Measurements from ENCODE around the gene RNF150. TPM values are rescaled to one million over a fixed set of nuclear protein-coding genes. Genes with fewer than 3 reads are reported as not detected.

Gene RNF150
- total RNA-seq, 1 experiment from 2014 or later = 1.3 TPM

- Histone ChIP-seq H3K4me3 (ENCODE audit: low read depth in 2 of 2, low read length in 2 of 2) (no peak overlapping the region), H3K27ac (ENCODE audit: low read length) (no peak overlapping the region), H3K4me1 (ENCODE audit: control insufficient read depth, insufficient read depth, low read length) (no peaks in the 10 kb centered on the region), H3K36me3 (ENCODE audit: control insufficient read depth, insufficient read depth, low read length) (no peaks in the 10 kb centered on the region), H3K27me3 (ENCODE audit: control insufficient read depth, insufficient read depth, low read length) (no peaks in the 10 kb centered on the region), H3K9me3 (ENCODE audit: control insufficient read depth, insufficient read depth, low read depth, low read length) (no peaks in the 10 kb centered on the region)
- in situ Hi-C loops (cut with HindIII; ENCODE audit: low pct_unique_long_range_greater_than_20kb, low sequenced_read_pairs) = no loop called here
- POLR2A ChIA-PET = no interaction called here
- DNase-seq (ENCODE audit: low read depth, low spot score) (no peak), ATAC-seq (no peak)
- CTCF ChIA-PET = no interaction called here
- no TSS peak for BruUV-seq (replicated peaks)
- intact Hi-C loops (cut with micrococcal nuclease; ENCODE audit: unreplicated experiment) = no loop called here
- no peak for TF ChIP-seq REST (IDR thresholded peaks at IDR 0.05; ENCODE audit: insufficient read depth in 1 of 2, low read depth in 2 of 2, low read length in 1 of 2)
- TF ChIP-seq SIN3A (IDR thresholded peaks at IDR 0.05; ENCODE audit: borderline replicate concordance, insufficient read depth, low read depth, low read length) = no peak
- no peak for TF ChIP-seq POLR2AphosphoS5 (IDR thresholded peaks at IDR 0.05; ENCODE audit: low read depth, low read length)
- no peak for TF ChIP-seq TCF7L2 (IDR thresholded peaks at IDR 0.05; ENCODE audit: low read depth, low read length)
- TF ChIP-seq CTCF (IDR thresholded peaks at IDR 0.05) = no peak
Measured at GRCh38 chr4:141065872-141066271, 67.4 kb downstream of the RNF150 start.

GRCh38 chr4:141062651-141063050, 70.6 kb downstream of the RNF150 start:
- Histone ChIP-seq H3K27me3 (ENCODE audit: control insufficient read depth, insufficient read depth, low read length) (no peaks in the 10 kb centered on the region), H3K9me3 (ENCODE audit: control insufficient read depth, insufficient read depth, low read depth, low read length) (no peaks in the 10 kb centered on the region), H3K4me1 (ENCODE audit: control insufficient read depth, insufficient read depth, low read length) (no peaks in the 10 kb centered on the region), H3K27ac (ENCODE audit: low read length) (no peak overlapping the region), H3K36me3 (ENCODE audit: control insufficient read depth, insufficient read depth, low read length) (no peaks in the 10 kb centered on the region), H3K4me3 (ENCODE audit: low read depth in 2 of 2, low read length in 2 of 2) (no peak overlapping the region)
- DNase-seq (ENCODE audit: low read depth, low spot score) (no peak), ATAC-seq (no peak)
- ChIA-PET POLR2A (no interaction called here), CTCF (interaction anchor here (0.7 kb wide), 1 partner anchor 920 kb away, joined by 3 read pairs; no protein-coding TSS in a partner anchor)
- intact Hi-C loops (cut with micrococcal nuclease; ENCODE audit: unreplicated experiment) = no loop called here
- no peak for TF ChIP-seq TCF7L2 (IDR thresholded peaks at IDR 0.05; ENCODE audit: low read depth, low read length)
- BruUV-seq (replicated peaks) = no TSS peak
- in situ Hi-C loops (cut with HindIII; ENCODE audit: low pct_unique_long_range_greater_than_20kb, low sequenced_read_pairs) = no loop called here

GRCh38 chr4:141058591-141059512, 74.4 kb downstream of the RNF150 start:
- intact Hi-C loops (cut with micrococcal nuclease; ENCODE audit: unreplicated experiment) (no loop called here), in situ Hi-C loops (cut with HindIII; ENCODE audit: low pct_unique_long_range_greater_than_20kb, low sequenced_read_pairs) (no loop called here)
- TF ChIP-seq TCF7L2 (IDR thresholded peaks at IDR 0.05; ENCODE audit: low read depth, low read length) (no peak), REST (IDR thresholded peaks at IDR 0.05; ENCODE audit: insufficient read depth in 1 of 2, low read depth in 2 of 2, low read length in 1 of 2) (no peak), CTCF (IDR thresholded peaks at IDR 0.05) (no peak), SIN3A (IDR thresholded peaks at IDR 0.05; ENCODE audit: borderline replicate concordance, insufficient read depth, low read depth, low read length) (no peak), POLR2AphosphoS5 (IDR thresholded peaks at IDR 0.05; ENCODE audit: low read depth, low read length) (no peak)
- ATAC-seq (no peak), DNase-seq (ENCODE audit: low read depth, low spot score) (no peak)
- Histone ChIP-seq H3K36me3 (ENCODE audit: control insufficient read depth, insufficient read depth, low read length) (no peaks in the 10 kb centered on the region), H3K9me3 (ENCODE audit: control insufficient read depth, insufficient read depth, low read depth, low read length) (no peaks in the 10 kb centered on the region), H3K4me3 (ENCODE audit: low read depth in 2 of 2, low read length in 2 of 2) (no peak overlapping the region), H3K27ac (ENCODE audit: low read length) (no peak overlapping the region), H3K27me3 (ENCODE audit: control insufficient read depth, insufficient read depth, low read length) (no peaks in the 10 kb centered on the region), H3K4me1 (ENCODE audit: control insufficient read depth, insufficient read depth, low read length) (no peaks in the 10 kb centered on the region)
- no TSS peak for BruUV-seq (replicated peaks)
- POLR2A ChIA-PET = no interaction called here
- CTCF ChIA-PET = no interaction called here
